Ovary (tissue), 9 donors: ENCODE measurements around the gene RYR3. TPM values are rescaled to one million over a fixed set of nuclear protein-coding genes. Genes with fewer than 3 reads are reported as not detected.

Experiments used
- DNase-seq, 5 donors: peaks; one replicate each; pipeline ENCODE4 v3.0.0-alpha.2; 2019 to 2020
- H3K27ac ChIP-seq, 2 donors: fragments of 200-600 bp; one replicate each; pipeline versions ENCODE4 v1.5.1 to v1.8.0; 2019 to 2022
- H3K27me3 ChIP-seq: fragments of 200-600 bp; one replicate; pipeline ENCODE4 v1.8.0; 2022
- H3K36me3 ChIP-seq: fragments of 200-600 bp; sonication (generic); one replicate; pipeline ENCODE4 v1.5.1; 2019
- H3K4me1 ChIP-seq: one replicate; pipeline ENCODE4 v1.8.1; 2013; ENCODE audit warnings: mild to moderate bottlenecking, moderate library complexity; ENCODE audit not compliant: insufficient read depth
- H3K4me3 ChIP-seq: fragments of 200-600 bp; sonication (generic); one replicate; pipeline ENCODE4 v1.5.1; 2017
- H3K9me3 ChIP-seq, 2 donors: fragments of 200-600 bp in 1 of 2; sonication (generic) in 1 of 2; one replicate each; pipeline versions ENCODE4 v1.5.1 to v1.8.1; 2013 to 2019; ENCODE audit warnings: mild to moderate bottlenecking in 1 of 2, moderate library complexity in 1 of 2
- CTCF ChIP-seq, 3 donors: fragments of 450-650 bp in 2 of 3; fragments of 200-600 bp in 1 of 3; IDR thresholded peaks; one replicate each; pipeline versions ENCODE4 v1.5.1 to v1.8.0; 2016 to 2022; ENCODE audit warnings: antibody characterized with exemption in 3 of 3, mild to moderate bottlenecking in 1 of 3
- EP300 ChIP-seq: sonication (generic); formaldehyde crosslinking; IDR thresholded peaks from one replicate; pipeline ENCODE4 v1.6.1; 2017; ENCODE audit warnings: antibody characterized with exemption
- POLR2A ChIP-seq: fragments of 450-650 bp; IDR thresholded peaks from one replicate; pipeline ENCODE4 v1.6.1; 2017; ENCODE audit warnings: antibody characterized with exemption, mild to moderate bottlenecking, moderate library complexity
- WGBS, 3 donors: extraction: QIAGEN DNeasy Blood & Tissue Kit in 1 of 3; methylation state at CpG; one replicate each; pipeline versions ENCODE4 v1.1.5 to v1.1.7; 2013 to 2017; 5-methylcytosine and 5-hydroxymethylcytosine counted together
- intact Hi-C, 4 donors: fragments of 100-400 bp; cut with DNase I; formaldehyde crosslinking; loops; one replicate each; pipeline versions ENCODE4 v1.11.0 to v1.15.1; 2022 to 2023
- polyA plus RNA-seq, 2 donors: library from polyadenylated mRNA; stranded (reverse); fragments of 200-250 nt in 1 of 2; fragments of 350-450 nt in 1 of 2; fragmentation: Illumina TruSeq in 1 of 2; extraction: RNeasy Lipid Tissue Mini Kit (QIAGEN cat#74804) in 1 of 2; gene quantifications; one replicate each; pipeline ENCODE4 v1.2.3, GENCODE V29; 2013 to 2014
- total RNA-seq, 7 donors: library from RNA; depleted of rRNA in 2 of 7; stranded (reverse); fragments of >200 nt in 2 of 7; fragmentation: NEBNext Ultra II Directional in 3 of 7; extraction: Animal tissue kit (Norgen Biotek cat#: 25700) in 3 of 7; gene quantifications; one replicate each; pipeline versions ENCODE4 v1.1.0 to v1.2.4, GENCODE V29; 2016 to 2023
- donor health status: DM: no; HTN: no; CAD: no; lungs with moderate emphysema.
- donor health status: DM: no; HTN: no; CAD: no.
- donor health status: Bipolar disorder and iron deficiency.
- donor health status: DM: yes; HTN: yes; CAD: no.
- donor health status: DM: no; HTN: no; CAD: no.
- donor health status: DM: yes; HTN: yes; CAD: no.

RYR3 gene
- total and polyA plus RNA-seq, 9 donors: 0.52 to 6.0 (median 0.96) TPM

- Histone ChIP-seq H3K4me3 (no peak overlapping the region), H3K4me1 (no peaks in the 10 kb centered on the region), H3K27me3 (no peaks in the 10 kb centered on the region), H3K36me3 (no peaks in the 10 kb centered on the region), H3K27ac (no peak overlapping the region), H3K9me3 (no peaks in the 10 kb centered on the region)
- TF ChIP-seq EP300: no peak
- TF ChIP-seq POLR2A: no peak
- no peak for TF ChIP-seq CTCF (IDR thresholded peaks at IDR 0.05)
- no peak for DNase-seq
- WGBS, 3 donors: 86 to 88% (median 88%) methylated on average over 5 of the region's 5 CpGs
- intact Hi-C loops: no loop called here
These were observed 483.7 kb downstream of the RYR3 start for GRCh38 chr15:33794453-33794852.

GRCh38 chr15:33795070-33795469 is 484.3 kb downstream of the RYR3 start:
- Histone ChIP-seq H3K36me3 (no peaks in the 10 kb centered on the region), H3K4me1 (no peaks in the 10 kb centered on the region), H3K27me3 (no peaks in the 10 kb centered on the region), H3K9me3 (no peaks in the 10 kb centered on the region), H3K27ac (no peak overlapping the region), H3K4me3 (no peak overlapping the region)
- WGBS, 3 donors: 61 to 65% (median 61%) methylated on average over 3 of the region's 3 CpGs
- TF ChIP-seq EP300 (no peak), CTCF (IDR thresholded peaks at IDR 0.05) (no peak), POLR2A (no peak)
- intact Hi-C loops: no loop called here
- no peak for DNase-seq

GRCh38 chr15:33797651-33798050 is 486.9 kb downstream of the RYR3 start:
- no peak overlapping the region for H3K4me3 ChIP-seq
- no peak overlapping the region for H3K27ac ChIP-seq
- H3K4me1 ChIP-seq: no peaks in the 10 kb centered on the region
- WGBS, 3 donors: 35 to 46% (median 39%) methylated on average over 2 of the region's 2 CpGs
- no peaks in the 10 kb centered on the region for H3K9me3 ChIP-seq
- no peaks in the 10 kb centered on the region for H3K27me3 ChIP-seq
- intact Hi-C loops: no loop called here
- no peaks in the 10 kb centered on the region for H3K36me3 ChIP-seq
- DNase-seq: no peak
- TF ChIP-seq POLR2A (no peak), CTCF (IDR thresholded peaks at IDR 0.05) (no peak), EP300 (no peak)

GRCh38 chr15:33801954-33802353 is 491.2 kb downstream of the RYR3 start:
- no peak overlapping the region for H3K4me3 ChIP-seq
- 18 to 26% (median 24%) methylated on average over 2 of the region's 2 CpGs for WGBS, 3 donors
- no peaks in the 10 kb centered on the region for H3K36me3 ChIP-seq
- intact Hi-C loops: no loop called here
- H3K27ac ChIP-seq: no peak overlapping the region
- H3K9me3 ChIP-seq: no peaks in the 10 kb centered on the region
- no peaks in the 10 kb centered on the region for H3K4me1 ChIP-seq
- no peaks in the 10 kb centered on the region for H3K27me3 ChIP-seq
- DNase-seq: no peak
- TF ChIP-seq POLR2A (no peak), EP300 (no peak), CTCF (IDR thresholded peaks at IDR 0.05) (no peak)

GRCh38 chr15:33807665-33808064 is 496.9 kb downstream of the RYR3 start:
- no peak for TF ChIP-seq POLR2A
- no peak for TF ChIP-seq CTCF (IDR thresholded peaks at IDR 0.05)
- no peak for TF ChIP-seq EP300
- 65 to 80% (median 68%) methylated on average over 5 of the region's 5 CpGs for WGBS, 3 donors
- intact Hi-C loops: no loop called here

More at GRCh38 chr15:33807665-33808064, 496.9 kb downstream of the RYR3 start:
- no peaks in the 10 kb centered on the region for H3K4me1 ChIP-seq
- DNase-seq: no peak
- no peaks in the 10 kb centered on the region for H3K36me3 ChIP-seq
- H3K27me3 ChIP-seq: no peaks in the 10 kb centered on the region
- no peak overlapping the region for H3K27ac ChIP-seq
- H3K9me3 ChIP-seq: no peaks in the 10 kb centered on the region
- no peak overlapping the region for H3K4me3 ChIP-seq
